Activated CD8-positive, alpha-beta T cell treated with anti-CD3 and anti-CD28 coated beads for 36 hours (primary cell): ENCODE measurements around the gene SSTR4. TPM values are rescaled to one million over a fixed set of nuclear protein-coding genes. Genes with fewer than 3 reads are reported as not detected.

Source experiments
- ATAC-seq: fragments of 200-7000 bp; cut with Tn5 transposase; one replicate; pipeline ENCODE4 v1.10.0; 2021; ENCODE audit warnings: mild to moderate bottlenecking, moderate library complexity
- CTCF ChIA-PET: fragments of 350-600 bp; sonication (Branson Sonifier 250); formaldehyde crosslinking; loops from one replicate; lab custom pipeline; 2021; ENCODE audit warnings: antibody characterized with exemption; lab: Charles Lee
- POLR2A ChIA-PET: fragments of 350-600 bp; sonication (Branson Sonifier 250); formaldehyde crosslinking; loops from one replicate; lab custom pipeline; 2021; ENCODE audit warnings: antibody characterized with exemption; lab: Charles Lee
- DNase-seq: peaks from one replicate; pipeline ENCODE4 v3.0.0-alpha.2; 2020
- H3K27ac Mint-ChIP-seq: one replicate; pipeline ENCODE4 v1.8.0; 2021; ENCODE audit warnings: mild to moderate bottlenecking, mixed read lengths
- H3K27me3 Mint-ChIP-seq: one replicate; pipeline ENCODE4 v1.8.0; 2021; ENCODE audit warnings: mixed read lengths
- H3K36me3 Mint-ChIP-seq: one replicate; pipeline ENCODE4 v1.8.0; 2021; ENCODE audit warnings: low read depth, mixed read lengths
- H3K4me1 Mint-ChIP-seq: one replicate; pipeline ENCODE4 v1.8.0; 2021; ENCODE audit warnings: low read depth, mixed read lengths
- H3K4me3 Mint-ChIP-seq: one replicate; pipeline ENCODE4 v1.8.0; 2021; ENCODE audit warnings: mild to moderate bottlenecking, moderate library complexity, mixed read lengths
- H3K9me3 Mint-ChIP-seq: one replicate; pipeline ENCODE4 v1.8.0; 2021; ENCODE audit warnings: mixed read lengths
- intact Hi-C: fragments of 100-400 bp; cut with micrococcal nuclease; formaldehyde crosslinking; loops from one replicate; pipeline ENCODE4 v1.10.0; 2022
- total RNA-seq, 2 experiments: library from RNA; stranded (reverse); gene quantifications; one replicate each; pipeline ENCODE4 v1.2.3, GENCODE V29; 2021
- TF ChIP-seq, protein P1 (sequence below): fragments of 200-600 bp; IDR thresholded peaks from one replicate; pipeline ENCODE4 v1.8.0; 2022; ENCODE audit warnings: antibody characterized with exemption, mild to moderate bottlenecking

Gene SSTR4
- total RNA-seq, 2 experiments from 2014 or later = not detected

DNA sequence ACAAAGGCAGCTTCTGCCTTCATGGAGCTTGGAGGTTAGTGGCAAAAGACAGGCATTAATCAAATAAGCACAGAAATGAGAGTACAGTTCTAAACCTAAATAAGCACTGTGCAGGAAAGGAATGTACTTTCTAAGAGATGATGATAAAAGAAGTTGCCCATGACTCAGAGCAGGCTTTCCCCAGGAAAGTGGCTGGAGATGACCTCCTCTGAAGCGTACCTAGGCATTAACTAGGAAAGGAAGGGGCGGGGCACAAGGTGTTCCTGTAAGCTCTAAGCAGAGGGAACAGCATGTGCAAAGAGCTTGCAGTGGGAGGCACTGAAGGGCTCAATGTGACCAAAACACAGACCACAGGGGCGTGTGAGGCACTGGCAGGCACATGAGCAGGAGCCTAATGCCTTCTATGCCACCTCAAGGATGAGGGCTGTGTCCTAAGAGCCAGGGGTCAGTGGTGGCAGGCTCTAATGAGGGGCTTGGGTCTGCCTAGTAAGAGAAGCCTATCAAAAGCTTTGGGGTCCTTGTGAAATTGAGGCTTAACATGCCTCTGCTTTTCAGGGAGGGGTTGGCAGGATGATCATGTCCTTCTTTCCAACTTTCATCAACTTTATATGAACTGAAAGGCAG, 4.9 kb downstream of the SSTR4 start:
- Mint-ChIP-seq H3K36me3 (no peaks in the 10 kb centered on the region), H3K9me3 (no peaks in the 10 kb centered on the region), H3K27ac (no peak overlapping the region), H3K4me3 (no peak overlapping the region), H3K4me1 (no peaks in the 10 kb centered on the region), H3K27me3 (peaks cover 9% of the 10 kb centered on the region)
- TF ChIP-seq, protein P1, sequence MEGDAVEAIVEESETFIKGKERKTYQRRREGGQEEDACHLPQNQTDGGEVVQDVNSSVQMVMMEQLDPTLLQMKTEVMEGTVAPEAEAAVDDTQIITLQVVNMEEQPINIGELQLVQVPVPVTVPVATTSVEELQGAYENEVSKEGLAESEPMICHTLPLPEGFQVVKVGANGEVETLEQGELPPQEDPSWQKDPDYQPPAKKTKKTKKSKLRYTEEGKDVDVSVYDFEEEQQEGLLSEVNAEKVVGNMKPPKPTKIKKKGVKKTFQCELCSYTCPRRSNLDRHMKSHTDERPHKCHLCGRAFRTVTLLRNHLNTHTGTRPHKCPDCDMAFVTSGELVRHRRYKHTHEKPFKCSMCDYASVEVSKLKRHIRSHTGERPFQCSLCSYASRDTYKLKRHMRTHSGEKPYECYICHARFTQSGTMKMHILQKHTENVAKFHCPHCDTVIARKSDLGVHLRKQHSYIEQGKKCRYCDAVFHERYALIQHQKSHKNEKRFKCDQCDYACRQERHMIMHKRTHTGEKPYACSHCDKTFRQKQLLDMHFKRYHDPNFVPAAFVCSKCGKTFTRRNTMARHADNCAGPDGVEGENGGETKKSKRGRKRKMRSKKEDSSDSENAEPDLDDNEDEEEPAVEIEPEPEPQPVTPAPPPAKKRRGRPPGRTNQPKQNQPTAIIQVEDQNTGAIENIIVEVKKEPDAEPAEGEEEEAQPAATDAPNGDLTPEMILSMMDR = no peak
- intact Hi-C loops = no loop called here
- ATAC-seq (no peak), DNase-seq (no peak)
- ChIA-PET CTCF (interaction anchor here (2.4 kb wide), 1 partner anchor 11 kb away, joined by 5 read pairs; no protein-coding TSS in a partner anchor), POLR2A (no interaction called here)

DNA sequence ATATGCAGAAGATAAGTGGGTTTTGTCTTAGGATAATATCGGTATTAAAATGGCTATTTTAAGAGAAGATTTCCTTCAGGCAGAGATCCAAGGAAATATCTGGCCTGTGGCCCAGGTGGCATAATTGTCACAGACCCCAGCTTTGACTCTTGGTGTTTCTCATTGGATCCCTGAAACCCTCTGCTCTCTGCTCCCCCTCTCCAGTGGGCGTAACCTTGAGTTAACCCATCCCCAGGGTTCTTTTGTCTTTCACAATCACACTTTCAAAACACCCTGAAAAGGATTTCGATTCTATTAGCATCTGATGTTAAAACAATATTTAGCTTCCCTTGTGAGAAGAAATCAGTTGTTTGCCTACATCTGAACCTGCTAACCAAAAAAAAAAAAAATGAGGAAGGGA, 7.2 kb downstream of the SSTR4 start:
- Mint-ChIP-seq H3K27ac (no peak overlapping the region), H3K4me1 (no peaks in the 10 kb centered on the region), H3K27me3 (peaks cover 14% of the 10 kb centered on the region), H3K4me3 (no peak overlapping the region), H3K9me3 (no peaks in the 10 kb centered on the region), H3K36me3 (no peaks in the 10 kb centered on the region)
- TF ChIP-seq, protein P1 = no peak
- intact Hi-C loops = no loop called here
- POLR2A ChIA-PET = interaction anchor here (0.7 kb wide), 1 partner anchor 166 kb away, joined by 5 read pairs; no protein-coding TSS in a partner anchor
- no peak for DNase-seq
- CTCF ChIA-PET = no interaction called here
- no peak for ATAC-seq

DNA sequence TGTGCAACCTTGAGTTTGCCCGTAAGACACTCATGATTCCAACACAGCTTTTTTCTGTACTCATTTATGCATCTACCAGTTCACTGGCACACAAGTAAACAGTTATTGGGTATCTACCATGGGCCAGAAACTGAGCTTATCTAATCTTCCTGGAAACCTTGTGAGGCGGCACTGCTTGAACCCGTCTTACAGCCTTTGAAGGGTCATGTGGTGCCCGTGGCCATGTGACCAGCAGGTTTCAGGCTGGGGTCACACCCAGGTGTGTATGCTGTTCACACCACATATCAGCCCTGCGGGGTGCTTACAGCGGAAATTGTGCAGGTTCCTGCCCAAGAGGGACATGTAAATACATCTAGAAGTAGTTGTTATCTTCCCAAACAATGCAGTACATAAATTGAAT, 8.3 kb downstream of the SSTR4 start:
- Mint-ChIP-seq H3K27me3 (peaks cover 24% of the 10 kb centered on the region), H3K4me3 (no peak overlapping the region), H3K27ac (no peak overlapping the region), H3K36me3 (no peaks in the 10 kb centered on the region), H3K4me1 (no peaks in the 10 kb centered on the region), H3K9me3 (no peaks in the 10 kb centered on the region)
- no peak for DNase-seq
- ATAC-seq = no peak
- TF ChIP-seq, protein P1 = no peak
- intact Hi-C loops = no loop called here
- POLR2A ChIA-PET = no interaction called here
- CTCF ChIA-PET = no interaction called here

DNA sequence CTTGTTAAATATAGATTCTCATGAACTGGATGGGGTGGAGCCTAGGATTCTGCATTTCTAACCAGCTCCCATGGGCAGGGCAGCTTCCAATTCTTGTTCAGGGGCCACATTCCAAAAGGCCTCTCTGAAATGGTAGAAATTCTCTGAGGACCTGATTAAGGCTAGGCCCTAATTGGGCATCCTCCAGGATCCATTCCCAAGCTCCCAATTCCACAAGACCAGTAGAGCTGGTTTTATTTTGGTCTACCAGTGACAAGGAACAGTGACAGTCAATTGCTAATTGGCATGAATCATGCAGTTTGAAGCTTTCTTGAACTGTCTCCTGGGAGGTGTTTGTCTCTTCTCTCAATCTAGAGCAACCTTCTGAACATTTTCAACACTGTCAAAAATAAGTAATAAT, 11.3 kb downstream of the SSTR4 start:
- Mint-ChIP-seq H3K27ac (no peak overlapping the region), H3K4me1 (no peaks in the 10 kb centered on the region), H3K27me3 (peaks cover 36% of the 10 kb centered on the region), H3K9me3 (no peaks in the 10 kb centered on the region), H3K36me3 (no peaks in the 10 kb centered on the region), H3K4me3 (no peak overlapping the region)
- ChIA-PET CTCF (no interaction called here), POLR2A (no interaction called here)
- no peak for DNase-seq
- TF ChIP-seq, protein P1 = no peak
- ATAC-seq = no peak
- intact Hi-C loops = no loop called here

DNA sequence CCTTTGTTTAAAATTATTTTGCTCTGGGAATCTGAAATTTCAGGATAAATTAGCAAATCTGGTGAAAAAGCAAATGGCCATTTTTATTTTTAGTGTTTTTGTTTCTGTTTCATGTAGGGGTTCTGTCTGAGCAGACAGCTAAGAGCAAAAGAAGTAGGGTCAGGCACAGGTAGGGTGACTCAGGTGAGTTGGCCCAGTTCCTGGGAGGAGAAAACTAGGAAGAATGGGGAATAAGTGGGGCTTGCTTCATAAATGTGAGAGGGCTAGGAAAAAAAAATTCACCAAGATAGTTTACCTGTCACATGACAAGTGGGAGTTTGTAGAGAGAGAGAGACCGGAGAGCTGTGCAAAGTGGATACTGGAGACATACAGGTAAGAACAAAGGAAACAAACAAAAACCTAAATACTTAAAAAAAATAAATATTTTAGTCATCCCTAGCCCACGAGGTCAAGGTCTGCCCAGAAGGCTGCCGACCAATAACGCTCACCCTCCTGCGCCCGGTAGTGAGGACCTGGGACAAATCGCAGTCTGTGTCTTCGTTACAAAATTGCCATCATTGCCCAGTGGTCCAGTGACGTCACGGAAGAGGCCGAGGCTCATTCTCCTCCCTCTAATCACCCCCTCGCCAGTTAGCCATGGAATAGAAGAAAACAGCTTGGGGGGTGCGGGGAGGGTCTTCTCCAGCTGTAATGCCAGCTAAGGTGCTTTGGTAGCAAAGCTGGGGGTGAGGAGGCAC, 12.1 kb downstream of the SSTR4 start:
- no peak for ATAC-seq
- Mint-ChIP-seq H3K9me3 (no peaks in the 10 kb centered on the region), H3K4me3 (no peak overlapping the region), H3K27me3 (peaks cover 43% of the 10 kb centered on the region), H3K27ac (no peak overlapping the region), H3K36me3 (no peaks in the 10 kb centered on the region), H3K4me1 (no peaks in the 10 kb centered on the region)
- ChIA-PET CTCF (no interaction called here), POLR2A (no interaction called here)
- TF ChIP-seq, protein P1 = no peak
- intact Hi-C loops = no loop called here
- DNase-seq = no peak
